ENCODE measurements around the gene MMP25. TPM values are rescaled to one million over a fixed set of nuclear protein-coding genes. Genes with fewer than 3 reads are reported as not detected.

The MMP25 gene
- total RNA-seq, 4 donors from 2014 or later, result 1.2 to 38.8 (median 2.2) TPM

- TF ChIP-seq CTCF (IDR thresholded peaks at IDR 0.05), result no peak
Measured at GRCh38 chr16:3097266-3097665, 50.9 kb downstream of the MMP25 start.

GRCh38 chr16:3098459-3099394 is 52.4 kb downstream of the MMP25 start, which contains the start of gene ZSCAN10:
Gene ZSCAN10 (minus strand): TSS chr16:3099294. CDS start chr16:3092937, 6,357 bp downstream.
- no peak for TF ChIP-seq CTCF (IDR thresholded peaks at IDR 0.05)
- DNase-seq (ENCODE audit: low spot score) (no peak), ATAC-seq (ENCODE audit: low FRiP score) (no peak)

More at GRCh38 chr16:3097266-3097665, 50.9 kb downstream of the MMP25 start:
- ATAC-seq (ENCODE audit: low FRiP score), result no peak
- no peak for DNase-seq (ENCODE audit: low spot score)

DNA sequence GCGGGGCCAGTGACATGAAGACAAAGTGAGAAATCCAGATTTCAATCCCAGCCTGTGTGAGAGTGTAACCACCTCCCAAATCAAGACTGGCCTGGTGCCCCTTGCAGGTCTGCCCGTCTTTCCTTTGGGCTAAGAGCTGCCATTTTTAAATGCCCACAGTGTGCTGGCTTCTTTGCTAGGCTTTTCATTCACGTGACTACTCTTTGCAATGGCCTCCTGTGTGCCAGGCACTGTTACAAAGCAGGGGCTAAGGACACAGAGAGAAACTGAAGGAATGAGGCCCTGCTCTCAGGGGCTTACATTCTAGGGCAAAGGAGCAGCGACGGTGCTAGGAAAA is 53.0 kb downstream of the MMP25 start:
- DNase-seq (ENCODE audit: low spot score) (no peak), ATAC-seq (ENCODE audit: low FRiP score) (no peak)
- TF ChIP-seq CTCF (IDR thresholded peaks at IDR 0.05), result no peak

DNA sequence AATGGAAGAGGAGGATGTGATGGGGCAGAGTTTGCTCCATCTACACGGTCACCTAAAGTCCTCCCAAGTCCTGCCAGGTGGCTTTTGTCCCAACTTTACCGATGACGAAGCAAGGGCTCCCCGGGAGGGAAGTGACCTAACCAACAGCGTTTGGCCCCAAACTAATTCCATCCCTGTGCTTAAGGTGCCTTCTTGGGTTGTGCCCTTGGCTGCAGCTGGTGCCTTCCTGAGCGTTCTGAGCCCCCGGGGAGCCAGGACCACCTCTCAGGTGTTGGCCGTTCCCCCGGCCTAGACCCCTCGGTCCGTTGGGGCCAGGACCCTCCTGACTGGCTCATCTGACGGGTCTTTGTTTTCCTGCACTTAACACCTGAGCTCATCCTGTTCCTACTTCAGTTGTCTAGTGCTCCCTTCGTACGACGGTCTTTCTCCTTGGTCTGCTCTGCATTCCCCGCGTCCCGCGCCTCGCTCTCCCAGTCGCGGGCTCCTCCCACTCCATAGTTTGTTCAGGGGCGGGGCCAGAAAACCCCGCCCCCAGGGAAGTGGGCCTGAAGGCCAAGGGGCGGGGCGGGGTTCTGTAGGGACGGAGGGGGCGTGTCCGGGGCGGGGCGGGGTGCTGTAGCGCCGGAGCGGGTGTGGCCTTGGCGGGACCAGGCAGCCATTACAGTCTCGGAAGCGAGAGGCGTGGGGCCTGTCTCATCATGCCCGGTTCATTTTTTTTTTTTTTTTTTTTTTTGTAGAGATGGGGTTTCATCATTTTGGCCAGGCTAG is 53.6 kb downstream of the MMP25 start:
- TF ChIP-seq CTCF (IDR thresholded peaks at IDR 0.05), result no peak
- DNase-seq (ENCODE audit: low spot score) (peak; percentile 93), ATAC-seq (ENCODE audit: low FRiP score) (peak; percentile 95)

- TF ChIP-seq CTCF (IDR thresholded peaks at IDR 0.05), result no peak
- no peak for ATAC-seq (ENCODE audit: low FRiP score)
- no peak for DNase-seq (ENCODE audit: low spot score)
Measured at GRCh38 chr16:3101018-3101840, 54.9 kb downstream of the MMP25 start.

DNA sequence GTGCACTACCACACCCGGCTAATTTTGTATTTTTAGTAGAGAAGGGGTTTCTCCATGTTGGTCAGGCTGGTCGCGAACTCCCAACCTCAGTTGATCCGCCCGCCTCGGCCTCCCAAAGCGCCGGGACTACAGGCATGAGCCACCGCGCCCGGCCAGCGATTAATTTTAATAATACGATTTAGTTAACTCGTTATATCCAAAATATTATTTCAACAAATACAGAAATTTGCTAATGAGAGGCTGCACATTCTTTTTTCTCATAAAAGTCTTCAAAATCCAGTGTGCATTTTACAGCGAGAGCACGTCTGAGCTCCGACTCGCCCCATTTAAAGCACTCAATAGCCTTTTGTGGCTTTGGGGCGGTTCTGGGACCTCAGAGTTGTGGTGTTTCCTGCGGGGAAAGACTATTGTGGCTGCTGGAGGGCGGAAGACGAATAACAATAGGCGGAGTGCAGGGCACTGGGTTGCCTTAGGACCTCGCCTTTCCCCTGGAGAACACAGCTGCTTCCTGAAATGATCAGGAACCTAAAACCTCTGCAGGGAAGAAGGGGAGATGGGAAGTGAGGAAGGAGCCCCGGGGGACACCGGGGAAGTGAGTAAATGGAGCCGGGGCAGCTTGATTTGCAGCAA is 55.6 kb downstream of the MMP25 start:
- ATAC-seq (ENCODE audit: low FRiP score) (no peak), DNase-seq (ENCODE audit: low spot score) (no peak)
- no peak for TF ChIP-seq CTCF (IDR thresholded peaks at IDR 0.05)

Measured in omental fat pad (tissue), 4 donors.